GM04503 (cell line): ENCODE results near the gene DPYD.

Experiments used
- DNase-seq: peaks from one replicate; pipeline ENCODE4 v3.0.0-alpha.2; 2012; ENCODE audit warnings: low read depth

The DPYD gene

GRCh38 chr1:97138515-97139032 lies 782.3 kb downstream of the DPYD start:
- DNase-seq, result no peak

DNA sequence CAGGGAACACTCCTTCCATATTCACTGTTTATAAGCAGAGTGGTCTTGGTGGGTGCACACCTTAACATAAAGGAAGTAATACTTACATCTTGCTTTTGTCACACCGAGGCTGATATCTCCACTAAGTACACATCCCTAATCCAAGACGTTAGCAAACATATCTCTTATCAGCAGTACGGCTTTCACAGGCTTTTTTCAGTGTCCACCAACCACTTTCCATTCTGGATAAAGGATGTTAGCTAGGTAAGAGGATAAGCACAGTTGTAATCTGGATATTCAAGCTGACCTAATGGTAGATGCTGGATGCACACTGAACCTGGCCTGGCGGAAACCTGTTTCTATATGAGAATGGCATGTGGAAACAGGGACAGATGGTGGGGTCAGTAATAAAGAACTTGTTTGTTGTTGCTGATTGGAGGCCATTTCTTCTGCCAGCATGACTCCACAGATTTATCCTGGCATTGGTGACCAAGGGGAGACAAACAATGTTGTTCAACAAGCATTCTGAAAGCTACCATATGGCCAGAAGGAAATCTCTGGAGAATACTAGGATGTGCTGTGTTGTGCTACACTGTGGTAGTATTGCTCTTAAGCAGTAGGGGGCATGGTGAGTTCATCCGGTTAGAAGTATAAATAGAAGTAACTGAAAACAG lies 782.8 kb downstream of the DPYD start:
- DNase-seq, result peak; percentile 50

- DNase-seq, result no peak
Measured at GRCh38 chr1:97136996-97137395, 783.8 kb downstream of the DPYD start.

- DNase-seq, result no peak
Measured at GRCh38 chr1:97135972-97136371, 784.9 kb downstream of the DPYD start.

GRCh38 chr1:97128426-97128825 lies 792.4 kb downstream of the DPYD start:
- no peak for DNase-seq

DNA sequence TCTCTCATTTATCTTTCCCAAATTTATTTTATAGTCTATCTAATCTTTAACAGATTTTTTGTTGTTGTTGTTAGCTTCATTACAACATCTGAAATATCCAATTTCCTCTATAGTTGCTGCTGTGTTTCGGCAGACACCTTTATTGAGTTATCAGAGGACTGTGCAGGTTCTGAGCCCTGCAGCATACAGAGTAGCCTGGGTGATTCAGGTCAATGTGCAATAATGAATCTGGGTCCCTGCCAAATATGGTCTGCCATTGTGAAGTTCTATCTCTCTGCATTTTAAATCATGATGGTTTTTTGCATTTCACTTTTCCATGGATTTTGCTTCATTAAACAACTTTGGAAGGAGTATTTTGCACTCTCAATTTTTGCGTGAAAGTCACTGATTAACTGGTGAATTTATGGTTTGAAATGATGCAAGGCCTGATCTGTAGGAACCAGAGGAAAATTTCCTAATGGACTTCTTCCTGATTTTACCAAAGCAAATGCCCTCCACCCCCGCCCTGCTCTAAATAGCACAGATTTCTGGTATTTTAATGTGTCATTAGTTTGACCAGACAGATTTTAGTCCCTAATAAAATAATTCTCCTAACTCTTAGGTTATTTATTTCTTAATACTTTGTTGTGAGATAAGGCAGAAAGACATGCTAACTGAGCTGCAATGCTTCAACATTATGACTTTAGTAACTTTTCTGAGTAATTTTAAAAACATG lies 797.0 kb downstream of the DPYD start:
- no peak for DNase-seq

DNA sequence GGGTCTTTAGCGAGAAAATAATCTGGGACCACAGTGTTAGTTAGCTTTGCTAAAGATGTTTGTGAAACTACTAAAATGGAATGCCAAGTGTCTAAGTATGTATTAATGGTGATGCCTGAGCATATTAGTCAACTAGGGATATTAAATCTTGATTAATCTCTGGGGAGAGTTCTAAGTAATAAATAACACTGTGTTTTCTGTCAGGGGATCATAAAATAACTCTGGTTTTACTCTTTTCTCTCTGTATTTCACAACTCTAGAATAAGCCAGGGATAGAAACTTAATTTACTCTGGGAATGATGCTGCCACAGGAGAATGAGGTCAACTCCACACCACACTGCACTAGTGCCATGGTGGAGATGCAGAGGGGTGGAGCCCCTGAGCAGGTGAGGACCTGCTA lies 800.0 kb downstream of the DPYD start:
- DNase-seq, result peak; percentile 45

GRCh38 chr1:97119260-97120158 lies 801.3 kb downstream of the DPYD start:
- DNase-seq, result no peak

DNA sequence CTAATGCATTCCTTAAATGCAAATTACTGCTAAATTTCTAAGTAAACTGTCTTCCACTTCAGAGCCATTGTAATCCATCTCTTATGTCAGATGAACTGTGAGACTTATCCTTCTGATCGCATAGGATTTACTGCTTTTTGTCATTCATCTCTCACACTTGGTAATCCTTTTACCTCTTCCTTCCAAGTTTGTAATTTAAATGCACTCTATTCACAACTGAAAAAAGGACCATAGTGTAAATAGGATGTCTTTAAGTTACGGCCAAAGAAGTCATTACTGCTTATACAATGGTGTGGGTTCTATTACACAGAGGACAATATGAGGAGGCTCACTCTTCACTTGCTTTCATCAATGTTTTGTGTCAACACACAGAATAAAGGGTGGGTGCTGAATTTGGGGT lies 806.0 kb downstream of the DPYD start:
- DNase-seq, result no peak

- no peak for DNase-seq
Measured at GRCh38 chr1:97112442-97112841, 808.4 kb downstream of the DPYD start.

- DNase-seq, result no peak
Measured at GRCh38 chr1:97108179-97108578, 812.7 kb downstream of the DPYD start.

DNA sequence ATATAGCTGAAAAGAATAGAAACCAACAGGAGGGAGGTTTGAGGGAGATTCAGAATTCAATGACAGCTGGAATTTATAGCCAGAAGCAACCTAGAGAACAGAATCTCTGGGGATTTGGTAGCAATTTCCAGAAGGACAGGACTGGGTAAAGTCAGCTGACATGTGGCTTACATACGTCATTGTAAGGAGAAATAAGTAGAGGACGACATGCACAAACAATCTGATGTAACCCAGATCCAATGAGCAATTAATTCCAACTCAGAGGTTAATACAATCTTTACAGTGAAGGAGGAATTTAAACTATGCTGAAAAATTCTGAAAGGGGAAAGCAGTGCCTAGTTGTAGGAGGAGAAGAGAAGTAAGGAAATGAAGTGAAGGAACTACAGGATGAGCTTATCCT lies 815.3 kb downstream of the DPYD start:
- DNase-seq, result no peak

GRCh38 chr1:97101509-97101908 lies 819.3 kb downstream of the DPYD start:
- no peak for DNase-seq

- DNase-seq, result no peak
Measured at GRCh38 chr1:97097404-97097925, 823.4 kb downstream of the DPYD start.

DNA sequence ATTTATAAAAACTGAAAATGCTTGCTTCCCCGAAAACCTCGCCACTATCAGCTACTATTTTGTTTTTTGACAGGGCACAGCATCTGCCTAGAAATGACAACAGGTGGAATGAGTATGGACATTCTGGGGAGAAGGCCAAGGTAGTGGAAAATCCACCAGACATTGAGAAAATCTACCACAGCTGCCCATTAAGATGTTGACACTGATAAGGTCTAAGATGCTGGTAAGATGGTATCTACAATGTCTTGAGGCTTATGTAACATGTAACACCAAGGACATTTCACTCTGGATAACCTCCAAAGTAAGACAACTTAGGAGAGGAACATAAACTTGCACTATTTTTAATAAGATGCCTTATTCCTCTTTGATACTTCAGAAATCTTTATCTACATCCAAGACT lies 825.1 kb downstream of the DPYD start:
- no peak for DNase-seq

- DNase-seq, result peak; percentile 70
Measured at GRCh38 chr1:97094247-97094972, 826.4 kb downstream of the DPYD start.

DNA sequence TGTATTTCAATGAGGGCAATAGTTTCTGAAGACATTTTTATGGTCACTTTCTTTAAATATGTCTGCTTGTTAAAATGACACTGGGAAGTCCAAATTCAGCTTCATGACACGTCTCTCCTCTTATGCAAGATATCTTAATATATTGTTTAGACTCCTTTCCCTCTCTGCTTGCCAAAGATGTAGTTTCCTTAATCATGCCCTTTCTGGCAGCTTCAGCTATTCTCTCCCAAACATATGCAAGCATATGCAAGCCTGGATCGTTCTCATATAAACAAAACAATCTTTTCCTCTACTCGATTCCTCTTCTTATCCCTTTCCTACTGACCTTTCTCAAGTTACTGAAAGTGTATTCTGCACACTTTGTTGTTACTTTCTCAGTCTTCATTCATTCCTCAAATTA lies 827.1 kb downstream of the DPYD start:
- DNase-seq, result peak; percentile 30

DNA sequence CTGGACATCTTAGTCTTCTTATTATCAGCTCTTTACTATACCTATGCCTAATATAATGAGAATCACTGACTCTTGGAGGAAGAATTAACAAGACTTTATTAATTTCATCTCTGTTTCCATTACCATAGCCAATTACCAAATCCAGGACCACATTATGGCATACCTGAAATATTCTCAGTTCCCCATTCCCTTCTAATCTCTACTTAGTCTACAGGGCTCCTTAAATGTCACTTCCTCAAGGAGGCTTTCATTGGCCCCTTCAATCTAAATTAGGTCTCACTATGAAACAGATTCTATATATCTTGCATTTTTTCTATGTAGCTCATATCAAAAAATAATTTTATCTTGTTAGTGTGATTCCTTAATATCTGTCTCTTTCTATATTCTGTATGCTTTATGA lies 828.0 kb downstream of the DPYD start:
- no peak for DNase-seq

GRCh38 chr1:97091679-97092078 lies 829.2 kb downstream of the DPYD start:
- no peak for DNase-seq

DNA sequence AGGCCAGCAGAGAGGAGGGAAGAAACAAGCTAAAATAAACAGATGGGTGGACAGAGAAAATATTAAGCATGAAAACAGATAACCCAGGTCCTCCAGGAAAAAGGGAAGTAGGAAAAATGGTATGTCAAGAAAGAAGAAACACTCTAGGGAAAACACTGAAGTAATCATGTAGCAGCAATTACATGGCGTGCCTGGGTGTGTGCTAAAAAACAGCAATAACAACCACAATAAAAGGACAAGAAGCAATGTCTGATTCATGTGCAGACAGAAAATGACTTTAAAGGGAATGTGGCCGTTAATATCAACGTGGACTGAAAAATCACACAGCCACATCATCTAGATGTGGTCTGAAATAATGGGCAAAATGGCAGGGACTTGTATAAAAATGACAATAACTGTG lies 829.6 kb downstream of the DPYD start:
- no peak for DNase-seq

GRCh38 chr1:97090725-97091124 lies 830.1 kb downstream of the DPYD start:
- DNase-seq, result no peak

DNA sequence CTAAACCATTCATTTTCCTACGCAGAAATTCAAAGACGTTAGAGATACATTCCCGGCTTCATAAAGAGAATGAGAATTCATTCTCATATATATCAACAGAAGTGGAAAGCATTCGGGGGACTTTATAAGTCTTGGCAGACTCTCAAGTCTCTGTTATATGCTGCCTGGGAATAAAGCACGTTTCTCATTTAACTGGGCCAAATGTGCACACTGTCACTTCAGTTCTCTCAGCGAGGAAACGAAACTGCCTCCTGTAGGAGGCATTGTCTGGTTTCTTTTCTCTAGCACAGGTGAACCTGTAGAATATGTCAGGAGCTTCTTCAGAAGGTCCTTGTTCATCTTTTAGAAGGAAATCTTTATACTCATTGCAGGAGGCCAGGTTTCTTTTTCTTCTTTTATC lies 831.7 kb downstream of the DPYD start:
- DNase-seq, result no peak
